ENCODE results near the gene CCRL2.
A peak's percentile ranks its signal among the peaks of the same experiment; 100 is the strongest.

Gene CCRL2

DNA sequence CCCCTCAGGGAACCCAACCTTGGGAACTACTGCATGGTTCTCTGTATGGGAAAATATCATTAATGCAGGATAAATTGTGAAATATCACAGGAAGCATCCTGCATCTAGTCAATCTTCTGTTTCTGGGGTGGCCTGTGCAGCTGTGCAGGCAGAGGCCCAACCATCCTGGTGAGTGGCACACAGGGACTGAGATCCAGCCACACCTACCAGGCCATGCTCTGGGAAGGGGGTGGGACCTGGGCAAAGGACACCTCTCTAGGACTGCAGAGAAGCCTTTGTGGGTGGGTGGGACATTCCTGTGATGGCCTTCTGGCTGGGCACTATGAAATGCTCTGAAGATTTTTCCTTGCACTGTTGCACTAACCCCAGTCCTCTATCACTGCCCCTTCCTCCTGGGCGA, 26.8 kb downstream of the CCRL2 start:
- TF ChIP-seq, protein P1, sequence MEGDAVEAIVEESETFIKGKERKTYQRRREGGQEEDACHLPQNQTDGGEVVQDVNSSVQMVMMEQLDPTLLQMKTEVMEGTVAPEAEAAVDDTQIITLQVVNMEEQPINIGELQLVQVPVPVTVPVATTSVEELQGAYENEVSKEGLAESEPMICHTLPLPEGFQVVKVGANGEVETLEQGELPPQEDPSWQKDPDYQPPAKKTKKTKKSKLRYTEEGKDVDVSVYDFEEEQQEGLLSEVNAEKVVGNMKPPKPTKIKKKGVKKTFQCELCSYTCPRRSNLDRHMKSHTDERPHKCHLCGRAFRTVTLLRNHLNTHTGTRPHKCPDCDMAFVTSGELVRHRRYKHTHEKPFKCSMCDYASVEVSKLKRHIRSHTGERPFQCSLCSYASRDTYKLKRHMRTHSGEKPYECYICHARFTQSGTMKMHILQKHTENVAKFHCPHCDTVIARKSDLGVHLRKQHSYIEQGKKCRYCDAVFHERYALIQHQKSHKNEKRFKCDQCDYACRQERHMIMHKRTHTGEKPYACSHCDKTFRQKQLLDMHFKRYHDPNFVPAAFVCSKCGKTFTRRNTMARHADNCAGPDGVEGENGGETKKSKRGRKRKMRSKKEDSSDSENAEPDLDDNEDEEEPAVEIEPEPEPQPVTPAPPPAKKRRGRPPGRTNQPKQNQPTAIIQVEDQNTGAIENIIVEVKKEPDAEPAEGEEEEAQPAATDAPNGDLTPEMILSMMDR (IDR thresholded peaks at IDR 0.05) = no peak
- Histone ChIP-seq H3K4me3 (no peak overlapping the region), H3K27ac (no peak overlapping the region)
- peak; percentile 0 for DNase-seq (ENCODE audit: low spot score)

DNA sequence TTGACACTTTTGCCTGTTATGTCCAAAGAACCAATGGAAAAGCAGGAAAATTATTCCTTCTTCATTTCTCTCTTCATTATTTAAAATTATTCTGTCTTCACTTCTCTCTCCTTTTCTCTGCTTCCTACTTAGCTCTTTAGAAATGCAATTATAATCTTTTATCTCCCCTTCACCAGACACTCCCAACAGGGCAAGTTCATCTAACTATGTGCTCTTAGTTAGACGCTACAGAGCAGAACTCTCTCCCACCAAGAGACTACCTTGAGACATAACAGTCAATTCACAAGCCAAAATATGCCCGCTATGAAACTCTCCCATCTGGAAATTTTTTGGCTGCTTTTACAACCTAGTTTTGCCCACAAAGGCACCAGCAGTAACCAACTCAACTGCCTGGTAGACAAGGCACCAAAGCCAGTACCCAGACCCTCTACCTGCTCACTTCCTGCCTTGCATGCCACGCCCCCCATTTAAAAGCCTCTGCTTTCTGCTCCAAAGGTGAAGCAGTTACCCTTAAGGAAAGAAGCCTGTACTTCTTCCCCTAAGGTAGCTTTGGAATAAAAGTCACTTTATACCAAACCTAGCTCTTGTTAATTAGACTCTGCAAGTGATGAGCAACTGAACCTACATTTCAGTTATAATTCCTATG, 28.1 kb downstream of the CCRL2 start:
- Histone ChIP-seq H3K27ac (no peak overlapping the region), H3K4me3 (no peak overlapping the region)
- TF ChIP-seq, protein P1 (IDR thresholded peaks at IDR 0.05) = no peak
- DNase-seq (ENCODE audit: low spot score) = peak; percentile 31

DNA sequence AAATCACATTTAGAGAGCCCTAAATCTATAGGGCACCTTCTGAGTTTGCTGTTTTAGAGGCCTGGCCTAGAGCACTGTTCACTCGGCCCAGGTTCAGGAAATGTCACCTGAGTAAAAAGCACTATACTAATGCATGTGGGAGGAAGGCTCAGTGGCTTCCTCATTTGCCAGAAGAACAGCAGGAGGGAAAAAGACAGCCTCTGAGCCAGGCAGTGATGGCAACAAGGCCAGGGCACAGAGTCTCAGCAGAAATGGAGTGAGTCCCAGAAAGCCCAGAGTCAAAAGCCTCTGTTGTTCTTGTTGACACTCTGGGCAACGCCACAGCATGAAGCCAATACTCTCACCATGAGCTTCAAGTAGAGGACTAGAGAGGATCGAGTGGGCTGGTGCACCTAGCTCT, 31.8 kb downstream of the CCRL2 start:
- TF ChIP-seq, protein P1 (IDR thresholded peaks at IDR 0.05) = no peak
- no peak overlapping the region for H3K27ac ChIP-seq
- H3K4me3 ChIP-seq = no peak overlapping the region
- no peak for DNase-seq (ENCODE audit: low spot score)

DNA sequence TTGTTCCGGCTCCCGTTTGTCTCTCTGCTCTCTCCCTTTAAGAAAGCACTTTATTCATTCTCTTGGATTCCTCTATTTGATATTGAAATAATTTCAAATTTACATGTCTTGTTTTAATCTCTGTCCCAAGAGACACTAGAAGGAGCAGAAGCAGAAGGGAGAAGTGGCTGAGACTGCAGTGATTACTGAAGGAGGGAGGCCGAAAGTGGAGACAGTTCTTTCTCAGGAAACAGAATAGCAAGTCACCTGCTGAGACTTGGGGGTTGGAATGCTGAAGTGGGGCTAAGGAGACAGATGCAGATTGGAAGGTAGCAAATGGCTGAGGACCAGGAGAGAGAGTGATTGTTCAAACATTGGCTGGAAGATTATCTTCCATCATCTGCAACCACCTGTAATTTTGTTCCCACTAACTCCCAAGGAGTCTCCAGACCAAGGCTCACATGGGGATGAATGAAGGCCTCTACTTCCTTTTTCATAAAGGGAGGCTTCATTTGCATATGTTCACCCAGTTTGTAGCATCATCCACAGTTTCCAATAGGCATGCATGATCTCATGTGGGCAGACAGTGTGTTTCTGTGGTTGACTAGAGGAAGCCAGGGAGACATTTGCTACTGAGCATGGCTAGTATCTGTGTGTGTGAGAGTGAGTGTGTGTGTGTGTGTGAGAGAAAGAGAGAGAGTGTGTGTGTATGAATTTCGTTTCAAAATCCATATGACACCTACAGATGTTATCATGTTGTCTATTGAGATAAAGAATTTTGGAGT, 33.7 kb downstream of the CCRL2 start:
- TF ChIP-seq, protein P1 (IDR thresholded peaks at IDR 0.05) = no peak
- DNase-seq (ENCODE audit: low spot score) = peak; percentile 9

DNA sequence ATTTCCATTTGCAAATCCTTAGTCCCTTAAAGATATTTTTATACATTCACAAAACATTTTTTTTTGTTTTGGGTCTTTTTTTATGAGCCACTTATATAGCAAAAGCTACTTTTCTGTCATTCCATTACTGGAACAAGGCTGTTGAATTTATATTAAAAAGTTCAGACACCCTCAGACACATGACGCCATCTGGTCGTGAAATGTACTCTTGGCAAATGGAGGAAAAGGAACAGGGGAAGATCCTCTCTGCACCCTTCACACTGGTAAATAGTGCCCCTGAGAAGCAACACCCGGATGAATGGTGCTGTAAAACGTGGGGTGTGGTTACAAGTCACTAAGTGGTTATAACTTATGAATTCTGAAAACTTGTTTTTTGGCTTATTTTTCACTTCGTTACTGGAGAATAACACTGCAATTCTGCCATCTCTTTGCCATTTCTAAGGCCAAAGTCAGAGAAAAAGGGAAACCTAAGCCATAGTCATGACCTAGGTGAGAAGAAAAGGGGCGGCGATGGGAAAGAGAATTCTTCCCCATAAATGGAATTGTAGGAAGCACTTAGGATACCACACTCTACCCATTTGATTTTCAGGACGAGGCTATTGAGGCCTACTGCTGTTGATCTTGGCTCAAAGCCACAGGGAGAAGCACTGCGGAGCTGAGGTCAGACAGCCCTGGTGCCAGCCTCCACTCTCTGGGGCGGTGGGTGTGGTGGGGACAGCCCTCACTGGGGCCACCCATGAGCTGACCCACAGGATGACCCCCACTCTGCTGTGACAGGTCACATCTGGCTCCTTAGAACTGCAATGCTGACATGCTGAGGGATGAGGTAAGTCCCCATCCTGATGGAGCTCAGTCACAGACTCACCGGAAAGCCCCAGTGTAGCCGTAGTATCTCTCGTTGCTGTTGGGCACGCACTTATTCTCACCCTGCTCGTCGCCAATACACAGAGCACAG, 35.8 kb downstream of the CCRL2 start:
- peak; percentile 58 for DNase-seq (ENCODE audit: low spot score)
- H3K27ac ChIP-seq = no peak overlapping the region
- H3K4me3 ChIP-seq = no peak overlapping the region
- TF ChIP-seq, protein P1 (IDR thresholded peaks at IDR 0.05) = no peak

More for the DNA sequence above, 33.7 kb downstream of the CCRL2 start:
- H3K27ac ChIP-seq = no peak overlapping the region
- H3K4me3 ChIP-seq = no peak overlapping the region

DNA sequence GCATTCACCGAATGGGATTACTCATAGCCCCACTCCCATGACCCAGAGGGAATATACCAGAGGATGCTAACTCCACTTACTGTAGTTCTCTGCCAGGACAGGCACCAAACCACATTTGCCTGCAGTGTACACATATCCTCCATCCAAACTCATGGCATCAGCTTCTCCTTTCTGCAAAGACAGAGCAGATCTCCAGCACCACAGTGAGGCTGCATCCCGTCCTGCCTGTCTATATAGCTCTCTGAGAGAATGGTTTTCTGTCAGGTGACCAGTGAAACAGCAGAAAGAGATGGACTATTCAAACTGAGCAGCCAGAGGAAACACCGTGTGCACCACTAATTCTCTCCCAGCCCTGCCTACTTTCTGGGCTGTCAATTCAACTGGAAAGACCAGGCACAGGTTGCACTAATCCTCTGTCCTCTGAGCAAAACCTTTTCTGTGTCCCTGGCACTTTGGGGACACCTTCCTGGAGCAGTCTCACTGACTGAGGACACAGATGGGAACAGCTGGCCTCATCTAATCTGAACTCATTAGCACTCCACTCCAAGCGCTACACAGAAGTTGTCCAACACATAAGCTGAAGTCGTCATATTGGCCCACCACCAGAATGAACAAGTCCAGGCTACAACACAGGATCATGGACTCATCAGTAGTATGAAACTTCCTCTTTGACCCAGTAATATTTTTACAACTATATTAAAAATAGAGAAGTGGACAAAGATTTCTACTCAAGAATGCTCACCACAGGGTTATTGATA, 40.3 kb downstream of the CCRL2 start:
- TF ChIP-seq, protein P1 (IDR thresholded peaks at IDR 0.05) = no peak
- H3K4me3 ChIP-seq = no peak overlapping the region
- H3K27ac ChIP-seq = no peak overlapping the region
- DNase-seq (ENCODE audit: low spot score) = peak; percentile 45

Data from coronary artery (tissue), 2 donors.